ENCODE data around the gene MRI1.
"Not testable (repeated sequence)": the region's sequence is repeated elsewhere in the genome, so short reads cannot be mapped to it uniquely, and the experiment has no call there.

The MRI1 gene

GRCh38 chr19:13788991-13789390 is 24.7 kb downstream of the MRI1 start:
- no CpG with 5 or more reads among the region's 8 CpGs for WGBS (ENCODE audit: extremely low coverage, insufficient coverage, low lambda C conversion rate)
- H2BK5ac ChIP-seq (ENCODE audit: low read length), result no peak overlapping the region
- H3K36me3 ChIP-seq (ENCODE audit: control insufficient read depth, insufficient read depth, low read length), result no peaks in the 10 kb centered on the region

GRCh38 chr19:13790354-13790753 is 26.0 kb downstream of the MRI1 start:
- Histone ChIP-seq H3K23ac (ENCODE audit: low read length) (no peak overlapping the region), H3K4me1 (ENCODE audit: control insufficient read depth, low read depth, low read length) (no peaks in the 10 kb centered on the region), H2BK5ac (ENCODE audit: low read length) (no peak overlapping the region), H3K4ac (ENCODE audit: low read depth, low read length) (no peak overlapping the region), H4K5ac (ENCODE audit: low read length) (no peak overlapping the region), H4K8ac (ENCODE audit: low read depth, low read length) (no peak overlapping the region), H2BK15ac (replicated peaks; ENCODE audit: low read depth) (no peak overlapping the region), H2BK120ac (ENCODE audit: low read depth, low read length) (no peak overlapping the region), H3K27ac (ENCODE audit: low read depth, low read length) (no peak overlapping the region), H3K4me3 (ENCODE audit: low read length) (no peak overlapping the region), H3K18ac (ENCODE audit: low read length) (no peak overlapping the region), H3K27me3 (ENCODE audit: insufficient read depth, low read length, poor library complexity) (no peaks in the 10 kb centered on the region), H3K9ac (ENCODE audit: low read length) (no peak overlapping the region), H3K79me1 (ENCODE audit: low read length) (no peaks in the 10 kb centered on the region), H3K36me3 (ENCODE audit: control insufficient read depth, insufficient read depth, low read length) (no peaks in the 10 kb centered on the region), H3K56ac (ENCODE audit: low read length) (no peak overlapping the region), H2AK5ac (ENCODE audit: low read length) (no peak overlapping the region), H3K4me2 (ENCODE audit: low read length) (no peak overlapping the region), H3K79me2 (ENCODE audit: control insufficient read depth, insufficient read depth, low read length) (no peaks in the 10 kb centered on the region)
- no peak for DNase-seq
- no CpG with 5 or more reads among the region's 8 CpGs for WGBS (ENCODE audit: extremely low coverage, insufficient coverage, low lambda C conversion rate)

More at GRCh38 chr19:13788991-13789390, 24.7 kb downstream of the MRI1 start:
- H3K4ac ChIP-seq (ENCODE audit: low read depth, low read length), result no peak overlapping the region
- H3K79me1 ChIP-seq (ENCODE audit: low read length), result no peaks in the 10 kb centered on the region
- no peak overlapping the region for H4K5ac ChIP-seq (ENCODE audit: low read length)
- H3K27me3 ChIP-seq (ENCODE audit: insufficient read depth, low read length, poor library complexity), result no peaks in the 10 kb centered on the region
- no peak overlapping the region for H3K18ac ChIP-seq (ENCODE audit: low read length)
- no peak overlapping the region for H3K23ac ChIP-seq (ENCODE audit: low read length)
- no peak overlapping the region for H3K9ac ChIP-seq (ENCODE audit: low read length)
- no peak overlapping the region for H3K4me3 ChIP-seq (ENCODE audit: low read length)
- no peak overlapping the region for H3K27ac ChIP-seq (ENCODE audit: low read depth, low read length)
- H4K8ac ChIP-seq (ENCODE audit: low read depth, low read length), result no peak overlapping the region
- DNase-seq, result no peak
- H3K4me1 ChIP-seq (ENCODE audit: control insufficient read depth, low read depth, low read length), result no peaks in the 10 kb centered on the region
- no peak overlapping the region for H2BK120ac ChIP-seq (ENCODE audit: low read depth, low read length)
- H2BK15ac ChIP-seq (replicated peaks; ENCODE audit: low read depth), result no peak overlapping the region
- H2AK5ac ChIP-seq (ENCODE audit: low read length), result no peak overlapping the region
- no peak overlapping the region for H3K56ac ChIP-seq (ENCODE audit: low read length)
- no peaks in the 10 kb centered on the region for H3K79me2 ChIP-seq (ENCODE audit: control insufficient read depth, insufficient read depth, low read length)
- H3K4me2 ChIP-seq (ENCODE audit: low read length), result no peak overlapping the region

- H4K8ac ChIP-seq (ENCODE audit: low read depth, low read length); H2BK15ac ChIP-seq (replicated peaks; ENCODE audit: low read depth); H3K56ac ChIP-seq (ENCODE audit: low read length); H3K23ac ChIP-seq (ENCODE audit: low read length); H3K79me1 ChIP-seq (ENCODE audit: low read length); H3K27me3 ChIP-seq (ENCODE audit: insufficient read depth, low read length, poor library complexity); H3K4me1 ChIP-seq (ENCODE audit: control insufficient read depth, low read depth, low read length); H3K18ac ChIP-seq (ENCODE audit: low read length); H2AK5ac ChIP-seq (ENCODE audit: low read length); H3K36me3 ChIP-seq (ENCODE audit: control insufficient read depth, insufficient read depth, low read length); H3K27ac ChIP-seq (ENCODE audit: low read depth, low read length); H3K9ac ChIP-seq (ENCODE audit: low read length); H2BK120ac ChIP-seq (ENCODE audit: low read depth, low read length); H3K4me2 ChIP-seq (ENCODE audit: low read length); DNase-seq; H3K4me3 ChIP-seq (ENCODE audit: low read length); H4K5ac ChIP-seq (ENCODE audit: low read length); H2BK5ac ChIP-seq (ENCODE audit: low read length): not testable (repeated sequence)
- Histone ChIP-seq H3K79me2 (ENCODE audit: control insufficient read depth, insufficient read depth, low read length) (peaks cover 14% of the 10 kb centered on the region), H3K4ac (ENCODE audit: low read depth, low read length) (peak overlapping the region; percentile 21)
- WGBS (ENCODE audit: extremely low coverage, insufficient coverage, low lambda C conversion rate), result no CpG with 5 or more reads among the region's 9 CpGs
Observed at GRCh38 chr19:13793317-13793716, 29.0 kb downstream of the MRI1 start.

GRCh38 chr19:13794398-13794756 is 30.1 kb downstream of the MRI1 start:
- H3K79me1 ChIP-seq (ENCODE audit: low read length), result peaks cover 8% of the 10 kb centered on the region
- H3K4me1 ChIP-seq (ENCODE audit: control insufficient read depth, low read depth, low read length), result no peaks in the 10 kb centered on the region
- no peak overlapping the region for H4K5ac ChIP-seq (ENCODE audit: low read length)
- no peak overlapping the region for H3K4me3 ChIP-seq (ENCODE audit: low read length)
- H2BK5ac ChIP-seq (ENCODE audit: low read length), result no peak overlapping the region
- H3K4me2 ChIP-seq (ENCODE audit: low read length), result no peak overlapping the region
- peak overlapping the region; percentile 65 for H4K8ac ChIP-seq (ENCODE audit: low read depth, low read length)
- no CpG with 5 or more reads among the region's 8 CpGs for WGBS (ENCODE audit: extremely low coverage, insufficient coverage, low lambda C conversion rate)
- H3K23ac ChIP-seq (ENCODE audit: low read length), result no peak overlapping the region
- H3K56ac ChIP-seq (ENCODE audit: low read length), result peak overlapping the region; percentile 18
- DNase-seq, result no peak
- peaks cover 14% of the 10 kb centered on the region for H3K79me2 ChIP-seq (ENCODE audit: control insufficient read depth, insufficient read depth, low read length)
- peak overlapping the region; percentile 92 for H3K4ac ChIP-seq (ENCODE audit: low read depth, low read length)
- no peak overlapping the region for H3K27ac ChIP-seq (ENCODE audit: low read depth, low read length)
- H2BK15ac ChIP-seq (replicated peaks; ENCODE audit: low read depth), result no peak overlapping the region
- peak overlapping the region; percentile 48 for H3K9ac ChIP-seq (ENCODE audit: low read length)
- peak overlapping the region; percentile 56 for H2BK120ac ChIP-seq (ENCODE audit: low read depth, low read length)
- H3K18ac ChIP-seq (ENCODE audit: low read length), result no peak overlapping the region
- H3K27me3 ChIP-seq (ENCODE audit: insufficient read depth, low read length, poor library complexity), result no peaks in the 10 kb centered on the region
- no peak overlapping the region for H2AK5ac ChIP-seq (ENCODE audit: low read length)
- no peaks in the 10 kb centered on the region for H3K36me3 ChIP-seq (ENCODE audit: control insufficient read depth, insufficient read depth, low read length)

GRCh38 chr19:13794757-13795589 is 30.7 kb downstream of the MRI1 start, which contains the start of gene ZSWIM4:
TSS of gene ZSWIM4 (plus strand) at chr19:13795443. CDS start at chr19:13795649, 206 bp downstream.
- Histone ChIP-seq H3K4me2 (ENCODE audit: low read length) (peak within 1 kb of the TSS; percentile 77), H3K4ac (ENCODE audit: low read depth, low read length) (peak within 1 kb of the TSS; percentile 96), H2BK120ac (ENCODE audit: low read depth, low read length) (peak within 1 kb of the TSS; percentile 78), H4K8ac (ENCODE audit: low read depth, low read length) (peak within 1 kb of the TSS; percentile 65), H4K5ac (ENCODE audit: low read length) (no peak within 1 kb of the TSS), H3K79me1 (ENCODE audit: low read length) (peaks cover 8% of the 10 kb centered on the region), H2AK5ac (ENCODE audit: low read length) (no peak within 1 kb of the TSS), H2BK15ac (replicated peaks; ENCODE audit: low read depth) (no peak within 1 kb of the TSS), H3K23ac (ENCODE audit: low read length) (peak within 1 kb of the TSS; percentile 9), H3K79me2 (ENCODE audit: control insufficient read depth, insufficient read depth, low read length) (peaks cover 14% of the 10 kb centered on the region), H3K18ac (ENCODE audit: low read length) (peak within 1 kb of the TSS; percentile 93), H3K4me1 (ENCODE audit: control insufficient read depth, low read depth, low read length) (no peaks in the 10 kb centered on the region), H3K27me3 (ENCODE audit: insufficient read depth, low read length, poor library complexity) (no peaks in the 10 kb centered on the region), H3K27ac (ENCODE audit: low read depth, low read length) (peak within 1 kb of the TSS; percentile 60), H2BK5ac (ENCODE audit: low read length) (no peak within 1 kb of the TSS), H3K9ac (ENCODE audit: low read length) (peak within 1 kb of the TSS; percentile 78), H3K56ac (ENCODE audit: low read length) (peak within 1 kb of the TSS; percentile 90), H3K4me3 (ENCODE audit: low read length) (peak within 1 kb of the TSS; percentile 70), H3K36me3 (ENCODE audit: control insufficient read depth, insufficient read depth, low read length) (no peaks in the 10 kb centered on the region)
- DNase-seq, result peak; percentile 100
- no CpG with 5 or more reads among the region's 71 CpGs for WGBS (ENCODE audit: extremely low coverage, insufficient coverage, low lambda C conversion rate)
